ENCODE results near the gene TP63.

DNA sequence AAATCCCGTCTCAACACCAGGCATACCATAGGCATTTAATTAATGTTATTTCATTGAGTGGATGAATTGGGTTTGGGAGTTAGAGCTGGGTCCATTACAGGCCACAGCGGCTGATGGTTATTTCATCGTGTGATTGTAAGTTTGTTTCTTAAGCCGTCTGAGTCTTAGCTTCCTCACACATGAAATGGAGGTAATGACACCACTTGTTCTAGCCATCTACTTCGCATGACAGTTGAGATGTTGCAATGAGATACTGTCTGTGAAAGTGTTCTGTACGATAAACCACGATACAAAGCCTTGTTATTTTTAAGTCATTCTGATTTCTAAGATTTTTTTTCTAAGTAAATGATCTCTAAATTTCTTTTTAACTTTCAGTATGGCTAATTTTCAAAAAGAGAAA lies 8.6 kb upstream of the TP63 start:
- TF ChIP-seq, protein P1, sequence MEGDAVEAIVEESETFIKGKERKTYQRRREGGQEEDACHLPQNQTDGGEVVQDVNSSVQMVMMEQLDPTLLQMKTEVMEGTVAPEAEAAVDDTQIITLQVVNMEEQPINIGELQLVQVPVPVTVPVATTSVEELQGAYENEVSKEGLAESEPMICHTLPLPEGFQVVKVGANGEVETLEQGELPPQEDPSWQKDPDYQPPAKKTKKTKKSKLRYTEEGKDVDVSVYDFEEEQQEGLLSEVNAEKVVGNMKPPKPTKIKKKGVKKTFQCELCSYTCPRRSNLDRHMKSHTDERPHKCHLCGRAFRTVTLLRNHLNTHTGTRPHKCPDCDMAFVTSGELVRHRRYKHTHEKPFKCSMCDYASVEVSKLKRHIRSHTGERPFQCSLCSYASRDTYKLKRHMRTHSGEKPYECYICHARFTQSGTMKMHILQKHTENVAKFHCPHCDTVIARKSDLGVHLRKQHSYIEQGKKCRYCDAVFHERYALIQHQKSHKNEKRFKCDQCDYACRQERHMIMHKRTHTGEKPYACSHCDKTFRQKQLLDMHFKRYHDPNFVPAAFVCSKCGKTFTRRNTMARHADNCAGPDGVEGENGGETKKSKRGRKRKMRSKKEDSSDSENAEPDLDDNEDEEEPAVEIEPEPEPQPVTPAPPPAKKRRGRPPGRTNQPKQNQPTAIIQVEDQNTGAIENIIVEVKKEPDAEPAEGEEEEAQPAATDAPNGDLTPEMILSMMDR (IDR thresholded peaks at IDR 0.05; ENCODE audit: insufficient read depth, low read length), result no peak
- TF ChIP-seq POLR2AphosphoS5 (IDR thresholded peaks at IDR 0.05; ENCODE audit: low read depth), result no peak
- no peak for TF ChIP-seq REST (IDR thresholded peaks at IDR 0.05; ENCODE audit: insufficient replicate concordance, low read depth)
- no peak for TF ChIP-seq GABPA (IDR thresholded peaks at IDR 0.05; ENCODE audit: low read depth)
